Activated CD8-positive, alpha-beta memory T cell treated with anti-CD3 and anti-CD28 coated beads for 36 hours (primary cell): Measurements from ENCODE around the gene CIART. TPM values are rescaled to one million over a fixed set of nuclear protein-coding genes. Genes with fewer than 3 reads are reported as not detected.

Experiments used
- total RNA-seq, 2 experiments: library from RNA; stranded (reverse); gene quantifications; one replicate each; pipeline ENCODE4 v1.2.3, GENCODE V29; 2021

CIART gene
- total RNA-seq, 2 experiments from 2014 or later = 5.2 to 7.3 TPM

Other genes with a start within 250 kb of the CIART start
- gene VPS45, start 214.8 kb upstream of the CIART start, total RNA-seq = 10 to 100 TPM; 25.7 to 27.0 TPM
- 10 to 100 TPM; 34.2 to 35.0 TPM for gene PLEKHO1, start 132.6 kb upstream of the CIART start, total RNA-seq
- 100 to 1,000 TPM; 161 TPM for gene ANP32E, start 46.4 kb upstream of the CIART start, total RNA-seq
- not detected for gene CA14, start 24.8 kb upstream of the CIART start, total RNA-seq
- 100 to 1,000 TPM; 129 TPM for gene APH1A, start 13.5 kb upstream of the CIART start, total RNA-seq
- gene C1orf54, start 9.8 kb upstream of the CIART start, total RNA-seq = 1 to 10 TPM in 1 of 2 experiments, under 1 TPM in 1; 0.61 to 1.1 TPM
- 10 to 100 TPM; 78.1 to 79.1 TPM for gene MRPS21, start 11.3 kb downstream of the CIART start, total RNA-seq
- gene PRPF3, start 39.0 kb downstream of the CIART start, total RNA-seq = 10 to 100 TPM; 66.5 to 68.9 TPM
- 10 to 100 TPM; 20.1 to 20.4 TPM for gene RPRD2, start 81.6 kb downstream of the CIART start, total RNA-seq
- 10 to 100 TPM; 53.5 to 56.2 TPM for gene TARS2, start 204.9 kb downstream of the CIART start, total RNA-seq
- 1 to 10 TPM; 1.3 to 1.5 TPM for gene ECM1, start 225.6 kb downstream of the CIART start, total RNA-seq
- gene FALEC, start 233.2 kb downstream of the CIART start, total RNA-seq = under 1 TPM in 1 of 2 experiments, not detected in 1; 0.55 TPM